Measurements from ENCODE around the gene ANKRD40.
"Not testable (repeated sequence)": the region's sequence is repeated elsewhere in the genome, so short reads cannot be mapped to it uniquely, and the experiment has no call there.

ANKRD40 gene

GRCh38 chr17:50687200-50688066 lies 20.3 kb downstream of the ANKRD40 start:
- in situ Hi-C loops (cut with HindIII; ENCODE audit: low sequenced_read_pairs): no loop called here

GRCh38 chr17:50686494-50687199 lies 21.1 kb downstream of the ANKRD40 start:
- in situ Hi-C loops (cut with HindIII; ENCODE audit: low sequenced_read_pairs): no loop called here

DNA sequence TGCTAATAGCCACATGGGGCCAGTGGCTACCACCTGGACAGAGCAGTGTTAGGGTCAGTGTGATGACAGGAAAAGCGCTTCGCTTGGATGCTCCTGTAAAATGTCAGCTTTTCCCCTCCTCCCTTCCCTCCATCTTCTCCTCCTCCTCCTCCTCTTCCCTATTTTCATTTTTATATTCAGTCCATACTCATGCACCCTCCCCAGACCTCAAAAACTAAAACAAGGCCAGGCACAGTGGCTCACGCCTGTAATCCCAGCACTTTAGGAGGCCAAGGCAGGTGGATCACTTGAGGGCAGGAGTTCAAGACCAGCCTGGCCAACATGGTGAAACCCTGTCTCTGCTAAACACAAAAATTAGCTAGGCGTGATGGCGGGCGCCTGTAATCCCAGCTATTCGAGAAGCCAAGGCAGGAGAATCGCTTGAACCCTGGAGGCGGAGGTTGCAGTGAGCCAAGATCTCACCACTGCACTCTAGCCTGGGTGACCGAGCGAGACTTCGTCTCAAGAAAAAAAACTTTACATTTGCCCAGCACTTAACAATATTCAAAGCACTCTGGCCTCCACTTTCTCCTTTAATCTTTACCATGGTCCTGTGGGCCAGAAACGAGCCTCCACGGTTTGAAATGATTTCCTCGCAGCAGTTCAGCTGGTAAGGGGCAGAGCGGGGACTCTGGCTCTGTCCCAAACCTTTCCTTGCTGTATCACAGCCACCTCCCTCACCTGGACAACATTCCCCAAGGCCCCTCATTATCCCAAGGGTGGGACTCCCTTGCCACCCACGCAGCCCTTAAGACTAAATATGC lies 21.8 kb downstream of the ANKRD40 start:
- in situ Hi-C loops (cut with HindIII; ENCODE audit: low sequenced_read_pairs): no loop called here

- in situ Hi-C loops (cut with HindIII; ENCODE audit: low sequenced_read_pairs): no loop called here
Measured at GRCh38 chr17:50685334-50685665, 22.4 kb downstream of the ANKRD40 start.

GRCh38 chr17:50684612-50685333 lies 22.9 kb downstream of the ANKRD40 start:
- in situ Hi-C loops (cut with HindIII; ENCODE audit: low sequenced_read_pairs): no loop called here

GRCh38 chr17:50684288-50684611 lies 23.5 kb downstream of the ANKRD40 start:
- in situ Hi-C loops (cut with HindIII; ENCODE audit: low sequenced_read_pairs): no loop called here

- in situ Hi-C loops (cut with HindIII; ENCODE audit: low sequenced_read_pairs): no loop called here
Measured at GRCh38 chr17:50683434-50684287, 24.1 kb downstream of the ANKRD40 start.

DNA sequence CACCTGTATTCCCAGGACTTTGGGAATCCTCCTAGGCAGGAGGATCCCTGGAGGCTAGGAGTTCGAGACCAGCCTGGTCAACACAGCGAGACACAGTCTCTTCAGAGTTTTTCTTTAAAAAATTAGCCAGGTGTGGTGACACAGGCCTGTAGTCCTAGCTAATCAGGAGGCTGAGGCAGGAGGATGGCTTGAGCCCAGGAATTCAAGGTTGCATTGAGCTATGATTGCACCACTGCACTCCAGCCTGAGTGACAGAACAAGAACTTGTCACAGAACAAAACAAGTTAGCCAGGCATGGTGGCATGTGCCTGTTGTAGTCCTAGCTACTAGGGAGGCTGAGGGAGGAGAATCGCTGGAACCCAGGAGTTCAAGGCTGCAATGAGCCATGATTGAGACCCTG lies 24.8 kb downstream of the ANKRD40 start:
- in situ Hi-C loops (cut with HindIII; ENCODE audit: low sequenced_read_pairs): no loop called here

- in situ Hi-C loops (cut with HindIII; ENCODE audit: low sequenced_read_pairs): no loop called here
Measured at GRCh38 chr17:50682441-50682840, 25.3 kb downstream of the ANKRD40 start.

DNA sequence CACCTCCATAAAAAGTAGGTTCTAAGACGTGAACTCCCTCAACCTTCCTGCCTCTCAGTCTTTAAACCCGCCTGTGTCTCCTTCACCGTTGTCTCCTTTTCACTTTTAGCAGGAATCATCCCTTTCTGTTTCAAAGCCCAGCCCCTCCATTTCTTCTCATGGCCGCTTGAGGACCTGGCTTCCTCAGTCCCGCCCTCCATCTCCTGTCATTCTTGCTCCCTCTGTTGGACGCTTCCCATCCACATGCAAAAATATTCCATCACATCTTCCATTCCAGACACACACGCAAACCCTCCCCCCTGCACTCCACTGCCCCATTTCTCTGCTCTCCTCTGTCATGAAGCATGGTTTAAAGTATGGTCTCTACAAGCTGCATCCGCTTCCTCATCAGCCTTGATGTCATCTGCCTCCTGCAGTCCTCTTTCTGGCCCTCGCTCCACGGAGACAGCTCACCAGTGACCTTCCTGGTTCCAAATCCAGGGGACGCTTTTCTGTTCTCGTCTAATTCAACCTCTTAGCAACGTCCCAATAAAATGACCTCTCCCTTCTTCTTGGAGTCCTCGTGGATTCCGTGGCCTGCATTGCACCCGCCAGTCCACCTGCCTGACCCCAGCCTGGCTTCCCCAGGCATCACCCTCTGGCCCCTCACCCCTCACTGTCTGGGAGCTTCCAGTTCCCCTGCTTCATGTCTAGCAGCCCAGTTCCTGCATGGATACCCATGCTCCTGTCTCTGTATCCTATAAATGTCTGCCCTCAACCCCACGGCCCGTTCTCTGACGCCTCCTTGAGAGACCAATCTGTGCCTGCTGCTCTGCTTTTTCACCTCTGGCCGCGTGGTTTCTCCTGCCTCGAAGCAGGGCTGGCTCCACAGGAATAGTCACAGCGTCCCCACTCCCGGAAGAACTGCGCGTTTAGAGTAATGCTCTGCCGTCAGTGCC lies 26.2 kb downstream of the ANKRD40 start:
- in situ Hi-C loops (cut with HindIII; ENCODE audit: low sequenced_read_pairs): no loop called here

GRCh38 chr17:50680543-50681262 lies 27.0 kb downstream of the ANKRD40 start:
- in situ Hi-C loops (cut with HindIII; ENCODE audit: low sequenced_read_pairs): not testable (repeated sequence)

GRCh38 chr17:50680126-50680525 lies 27.6 kb downstream of the ANKRD40 start:
- in situ Hi-C loops (cut with HindIII; ENCODE audit: low sequenced_read_pairs): no loop called here

GRCh38 chr17:50679008-50679544 lies 28.6 kb downstream of the ANKRD40 start:
- in situ Hi-C loops (cut with HindIII; ENCODE audit: low sequenced_read_pairs): no loop called here

GRCh38 chr17:50677851-50678375 lies 29.8 kb downstream of the ANKRD40 start:
- in situ Hi-C loops (cut with HindIII; ENCODE audit: low sequenced_read_pairs): no loop called here

GRCh38 chr17:50676065-50676975 lies 31.4 kb downstream of the ANKRD40 start:
- in situ Hi-C loops (cut with HindIII; ENCODE audit: low sequenced_read_pairs): no loop called here

- in situ Hi-C loops (cut with HindIII; ENCODE audit: low sequenced_read_pairs): no loop called here
Measured at GRCh38 chr17:50675627-50676026, 32.1 kb downstream of the ANKRD40 start.

GRCh38 chr17:50675190-50675589 lies 32.5 kb downstream of the ANKRD40 start:
- in situ Hi-C loops (cut with HindIII; ENCODE audit: low sequenced_read_pairs): no loop called here

Data from endothelial cell of hepatic sinusoid (primary cell).